Brain microvascular endothelial cell (primary cell): ENCODE results near the gene TUBGCP6.
"Not testable (repeated sequence)": the region's sequence is repeated elsewhere in the genome, so short reads cannot be mapped to it uniquely, and the experiment has no call there.

ENCODE experiments used
- DNase-seq: peaks from one replicate; pipeline ENCODE4 v3.0.0-alpha.2; 2020
- H3K27ac ChIP-seq: fragments of 250-450 bp; sonication (Bioruptor Pico); 2 replicates; pipeline ENCODE4 v1.5.1; 2020; ENCODE audit warnings: mild to moderate bottlenecking, moderate library complexity
- H3K27me3 ChIP-seq: fragments of 250-450 bp; sonication (Bioruptor Pico); replicated peaks from 2 replicates; pipeline ENCODE4 v1.5.1; 2020; ENCODE audit warnings: mild to moderate bottlenecking
- H3K36me3 ChIP-seq: fragments of 250-450 bp; sonication (Bioruptor Pico); replicated peaks from 2 replicates; pipeline ENCODE4 v1.5.1; 2020; ENCODE audit warnings: mild to moderate bottlenecking
- H3K4me3 ChIP-seq: 2 replicates; pipeline ENCODE4 v1.5.1; 2011; ENCODE audit warnings: low read depth, mild to moderate bottlenecking, control low read depth, low read length, moderate library complexity
- in situ Hi-C: cut with HindIII; loops from 2 replicates; pipeline ENCODE4 v1.10.0; 2017; ENCODE audit warnings: low sequenced_read_pairs, low pct_ligation_motif_present
- TF ChIP-seq, protein P1 (sequence below): IDR thresholded peaks from 2 replicates; pipeline ENCODE4 v1.5.1; 2011; ENCODE audit warnings: low read depth, mild to moderate bottlenecking, moderate library complexity, low read length, control low read depth, inconsistent platforms; ENCODE audit errors: missing control alignments

TUBGCP6 gene

DNA sequence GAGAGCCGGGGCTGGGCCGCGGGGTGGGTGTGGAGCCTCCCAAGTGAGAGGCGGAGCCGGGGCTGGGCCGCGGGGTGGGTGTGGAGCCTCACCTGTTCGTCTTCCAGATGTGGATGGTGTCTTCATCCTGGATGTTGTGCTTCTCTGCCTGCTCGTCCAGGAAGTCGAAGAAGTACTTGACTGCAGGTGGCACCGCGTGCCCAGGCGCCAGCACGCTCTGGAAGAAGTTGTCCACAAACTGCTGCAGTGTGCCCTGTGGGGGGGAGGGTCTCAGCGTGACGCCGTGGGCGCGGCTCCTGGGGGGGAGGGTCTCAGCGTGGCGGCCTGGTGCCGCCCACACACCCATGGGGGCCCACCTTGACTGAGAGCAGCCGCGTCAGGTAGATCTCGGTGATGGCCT lies 32.9 kb upstream of the TUBGCP6 start:
- no peak overlapping the region for H3K4me3 ChIP-seq
- no peak overlapping the region for H3K27ac ChIP-seq
- peaks cover 70% of the 10 kb centered on the region for H3K36me3 ChIP-seq
- in situ Hi-C loops, result no loop called here
- no peaks in the 10 kb centered on the region for H3K27me3 ChIP-seq
- TF ChIP-seq, protein P1, sequence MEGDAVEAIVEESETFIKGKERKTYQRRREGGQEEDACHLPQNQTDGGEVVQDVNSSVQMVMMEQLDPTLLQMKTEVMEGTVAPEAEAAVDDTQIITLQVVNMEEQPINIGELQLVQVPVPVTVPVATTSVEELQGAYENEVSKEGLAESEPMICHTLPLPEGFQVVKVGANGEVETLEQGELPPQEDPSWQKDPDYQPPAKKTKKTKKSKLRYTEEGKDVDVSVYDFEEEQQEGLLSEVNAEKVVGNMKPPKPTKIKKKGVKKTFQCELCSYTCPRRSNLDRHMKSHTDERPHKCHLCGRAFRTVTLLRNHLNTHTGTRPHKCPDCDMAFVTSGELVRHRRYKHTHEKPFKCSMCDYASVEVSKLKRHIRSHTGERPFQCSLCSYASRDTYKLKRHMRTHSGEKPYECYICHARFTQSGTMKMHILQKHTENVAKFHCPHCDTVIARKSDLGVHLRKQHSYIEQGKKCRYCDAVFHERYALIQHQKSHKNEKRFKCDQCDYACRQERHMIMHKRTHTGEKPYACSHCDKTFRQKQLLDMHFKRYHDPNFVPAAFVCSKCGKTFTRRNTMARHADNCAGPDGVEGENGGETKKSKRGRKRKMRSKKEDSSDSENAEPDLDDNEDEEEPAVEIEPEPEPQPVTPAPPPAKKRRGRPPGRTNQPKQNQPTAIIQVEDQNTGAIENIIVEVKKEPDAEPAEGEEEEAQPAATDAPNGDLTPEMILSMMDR, result no peak
- no peak for DNase-seq

DNA sequence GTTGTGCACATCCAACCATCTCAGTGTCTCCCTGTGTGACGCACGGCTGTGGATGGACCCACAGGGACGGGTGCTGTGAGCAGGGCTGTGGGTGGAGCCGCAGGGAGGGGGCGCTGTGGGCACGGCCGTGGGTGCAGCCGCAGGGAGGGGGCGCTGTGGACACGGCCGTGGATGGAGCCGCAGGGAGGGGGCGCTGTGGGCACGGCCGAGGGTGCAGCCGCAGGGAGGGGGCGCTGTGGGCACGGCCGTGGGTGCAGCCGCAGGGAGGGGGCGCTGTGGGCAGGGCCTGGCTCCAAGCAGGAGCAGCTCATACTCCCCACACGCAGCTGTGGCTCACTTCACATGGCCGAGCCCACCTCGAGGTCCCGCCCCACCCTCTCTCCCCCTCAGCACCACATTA lies 31.3 kb upstream of the TUBGCP6 start:
- no peaks in the 10 kb centered on the region for H3K27me3 ChIP-seq
- in situ Hi-C loops, result no loop called here
- no peak overlapping the region for H3K27ac ChIP-seq
- peaks cover 55% of the 10 kb centered on the region for H3K36me3 ChIP-seq
- DNase-seq, result no peak
- no peak overlapping the region for H3K4me3 ChIP-seq
- TF ChIP-seq, protein P1, result peak; percentile 61

DNA sequence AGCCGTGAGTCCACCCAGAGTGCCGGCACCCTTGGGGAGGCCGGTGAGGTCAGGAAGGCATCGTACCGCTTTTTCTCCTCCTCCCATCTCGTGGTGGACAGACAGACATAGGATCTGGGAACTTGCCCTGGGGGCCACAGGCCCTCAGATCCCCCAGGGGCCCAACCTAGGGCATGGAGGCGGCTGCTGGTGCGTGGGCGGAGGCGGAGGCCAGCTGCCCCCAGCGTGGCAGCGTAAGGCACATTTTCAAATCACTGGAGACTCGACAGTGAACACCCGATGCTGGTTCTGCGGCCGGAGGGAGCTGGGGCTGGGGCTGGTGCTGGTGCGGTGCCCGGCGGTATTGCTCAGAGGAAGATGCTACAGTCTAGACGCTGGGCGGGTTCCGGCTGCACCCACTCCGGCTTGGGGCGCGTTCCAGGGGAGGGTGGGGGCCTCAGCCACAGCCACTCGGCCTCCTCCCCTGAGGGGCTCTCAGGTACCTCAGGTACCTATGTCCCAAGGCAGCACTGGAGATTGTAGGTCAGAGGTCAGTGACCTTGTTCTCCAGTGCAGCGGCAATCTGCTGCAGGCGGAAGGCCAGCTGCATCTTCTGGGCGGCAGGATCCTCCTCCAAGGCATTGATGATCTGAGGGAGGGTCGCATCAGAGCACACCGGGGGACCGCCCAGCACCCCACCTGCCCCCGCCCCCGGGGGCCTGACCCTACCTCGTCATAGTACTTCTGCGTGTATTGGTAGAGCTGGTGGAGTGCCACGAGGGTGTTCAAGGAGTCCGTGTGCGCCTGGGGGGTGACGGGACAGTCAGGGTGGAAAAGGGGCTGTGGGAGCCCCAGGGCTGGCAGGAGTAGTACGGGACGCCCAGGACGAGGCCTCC lies 30.6 kb upstream of the TUBGCP6 start:
- in situ Hi-C loops, result no loop called here
- no peak for DNase-seq
- Histone ChIP-seq H3K4me3 (no peak overlapping the region), H3K27ac (no peak overlapping the region), H3K27me3 (no peaks in the 10 kb centered on the region), H3K36me3 (peaks cover 50% of the 10 kb centered on the region)
- TF ChIP-seq, protein P1, result no peak

DNA sequence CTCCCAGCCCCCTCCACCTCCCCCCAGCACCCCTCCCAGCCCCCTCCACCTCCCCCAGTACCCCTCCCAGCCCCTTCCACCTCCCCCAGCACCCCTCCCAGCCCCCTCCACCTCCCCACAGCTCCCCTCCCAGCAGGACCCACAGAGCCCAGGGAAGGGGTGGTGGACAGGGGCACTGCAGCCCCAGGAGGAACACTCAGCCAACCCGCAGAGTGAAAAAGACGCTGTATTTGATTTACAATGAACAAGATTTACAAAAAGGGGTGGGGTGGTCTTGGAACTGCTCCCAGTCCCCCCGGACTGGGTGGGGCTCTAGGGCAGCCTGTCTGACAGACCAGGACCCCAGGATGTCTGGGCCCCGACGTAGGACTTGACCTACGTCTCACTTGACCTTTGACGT lies 29.9 kb upstream of the TUBGCP6 start:
- Histone ChIP-seq H3K4me3 (no peak overlapping the region), H3K27ac (no peak overlapping the region), H3K27me3 (no peaks in the 10 kb centered on the region), H3K36me3 (peaks cover 44% of the 10 kb centered on the region)
- TF ChIP-seq, protein P1, result no peak
- in situ Hi-C loops, result no loop called here
- no peak for DNase-seq

DNA sequence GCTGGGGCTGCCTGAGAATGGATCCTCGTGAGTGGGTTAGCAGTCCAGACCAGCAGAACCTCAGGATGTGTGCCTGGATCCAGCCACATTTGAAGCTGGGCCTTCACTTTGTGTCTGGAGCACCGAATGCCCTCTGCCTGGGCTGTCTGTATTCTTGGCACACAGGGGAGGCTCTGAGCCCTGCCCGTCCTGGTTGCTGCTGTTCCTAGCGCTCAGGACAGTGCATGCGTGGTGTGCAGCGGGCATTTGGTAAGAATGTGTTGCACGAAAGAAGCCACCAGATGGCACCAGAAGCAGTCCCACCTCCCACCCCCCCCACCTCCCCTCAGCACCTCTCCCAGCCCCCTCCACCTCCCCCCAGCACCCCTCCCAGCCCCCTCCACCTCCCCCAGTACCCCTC lies 29.5 kb upstream of the TUBGCP6 start:
- in situ Hi-C loops, result no loop called here
- TF ChIP-seq, protein P1, result peak; percentile 48
- no peak overlapping the region for H3K4me3 ChIP-seq

DNA sequence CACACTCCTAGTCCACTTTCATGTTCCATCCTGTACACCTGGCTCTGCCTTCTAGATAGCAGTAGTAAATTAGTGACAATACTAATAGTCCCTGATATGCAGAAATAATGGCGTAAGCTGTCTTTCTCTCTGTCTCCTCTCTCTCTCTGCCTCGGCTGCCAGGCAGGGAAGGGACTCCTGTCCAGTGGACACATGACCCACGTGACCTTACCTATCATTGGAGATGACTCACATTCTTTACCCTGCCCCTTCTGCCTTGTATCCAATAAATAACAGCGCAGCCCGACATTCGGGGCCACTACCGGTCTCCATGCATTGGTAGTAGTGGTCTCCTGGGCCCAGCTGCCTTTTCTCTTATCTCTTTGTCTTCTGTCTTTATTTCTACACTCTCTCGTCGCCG lies 29.0 kb upstream of the TUBGCP6 start:
- H3K27me3 ChIP-seq, H3K4me3 ChIP-seq, H3K27ac ChIP-seq, in situ Hi-C loops, DNase-seq: not testable (repeated sequence)
- H3K36me3 ChIP-seq, result peaks cover 34% of the 10 kb centered on the region

More for the DNA sequence above, 29.5 kb upstream of the TUBGCP6 start:
- H3K27ac ChIP-seq, result no peak overlapping the region
- DNase-seq, result peak; percentile 35
- H3K27me3 ChIP-seq, result no peaks in the 10 kb centered on the region
- peaks cover 39% of the 10 kb centered on the region for H3K36me3 ChIP-seq
